HG03378 (cell line): ENCODE measurements around the gene GSG1L.

Experiments used
- ATAC-seq: cut with Tn5 transposase; IDR thresholded peaks from one replicate; pipeline ENCODE4 v1.9.1; 2021; ENCODE audit warnings: mild to moderate bottlenecking, moderate library complexity; ENCODE audit not compliant: unreplicated experiment

The GSG1L gene

GRCh38 chr16:27860091-27860490 is 203.4 kb downstream of the GSG1L start:
- ATAC-seq: no peak

- ATAC-seq: no peak
Observed at GRCh38 chr16:27859020-27859419, 204.5 kb downstream of the GSG1L start.

DNA sequence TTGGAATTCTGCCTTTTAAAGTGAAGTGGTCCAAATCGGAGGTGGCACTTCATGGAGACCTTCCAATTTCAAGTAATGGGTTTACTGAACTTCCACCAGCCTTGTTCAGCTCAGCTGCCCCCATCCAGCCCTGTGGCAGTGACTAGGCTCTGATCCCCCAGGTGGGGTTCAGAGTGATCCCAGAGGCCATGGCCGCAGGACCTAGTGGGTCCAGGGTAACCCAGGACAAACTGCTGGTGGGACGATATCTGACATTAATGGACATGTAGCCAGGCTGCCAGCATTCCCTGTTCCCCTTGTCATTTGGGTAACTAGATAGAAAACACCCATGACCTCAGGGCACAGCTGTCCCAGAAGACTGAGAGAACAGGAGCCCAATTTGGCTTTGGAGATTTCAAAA is 209.9 kb downstream of the GSG1L start:
- ATAC-seq: no peak

- ATAC-seq: no peak
Observed at GRCh38 chr16:27853101-27853500, 210.4 kb downstream of the GSG1L start.

DNA sequence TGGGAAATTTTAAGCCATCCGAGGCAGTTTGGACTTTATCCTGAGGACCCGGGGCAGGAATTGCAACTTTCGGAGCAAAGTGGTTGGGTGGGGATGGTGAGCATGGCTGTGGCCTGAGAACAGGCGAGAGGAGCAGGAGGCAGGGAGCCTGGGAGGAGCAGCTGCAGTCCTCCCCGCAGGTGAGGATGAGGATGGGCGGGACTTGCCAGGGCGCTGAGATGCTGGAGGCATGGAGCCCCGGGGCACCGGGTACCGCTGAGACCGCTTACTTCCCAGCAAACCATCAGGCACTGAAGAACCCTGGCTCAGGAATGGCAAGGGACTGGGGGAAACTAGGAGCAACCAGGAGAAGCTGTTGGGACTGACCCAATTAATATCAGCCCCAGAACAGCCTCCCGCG is 210.8 kb downstream of the GSG1L start:
- ATAC-seq: no peak

DNA sequence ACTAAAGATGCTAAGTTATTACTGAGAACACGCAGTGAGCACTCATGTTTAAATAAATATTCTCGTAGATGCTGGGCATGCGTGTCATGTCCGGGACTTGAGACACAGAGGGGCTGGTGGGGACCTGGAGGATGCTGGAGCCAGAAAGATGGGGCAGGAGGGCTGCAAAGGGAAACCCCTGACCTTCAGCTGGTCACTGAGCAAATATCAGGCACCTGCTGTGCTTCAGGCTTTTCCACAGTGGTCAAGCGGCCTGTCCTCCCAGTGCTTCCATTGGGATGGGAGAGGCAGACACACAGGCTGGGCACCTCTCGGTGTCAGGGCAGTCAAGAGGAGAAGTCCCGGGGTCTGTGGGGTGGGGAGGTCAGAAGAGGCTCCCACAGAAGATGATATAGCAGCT is 211.4 kb downstream of the GSG1L start:
- no peak for ATAC-seq

DNA sequence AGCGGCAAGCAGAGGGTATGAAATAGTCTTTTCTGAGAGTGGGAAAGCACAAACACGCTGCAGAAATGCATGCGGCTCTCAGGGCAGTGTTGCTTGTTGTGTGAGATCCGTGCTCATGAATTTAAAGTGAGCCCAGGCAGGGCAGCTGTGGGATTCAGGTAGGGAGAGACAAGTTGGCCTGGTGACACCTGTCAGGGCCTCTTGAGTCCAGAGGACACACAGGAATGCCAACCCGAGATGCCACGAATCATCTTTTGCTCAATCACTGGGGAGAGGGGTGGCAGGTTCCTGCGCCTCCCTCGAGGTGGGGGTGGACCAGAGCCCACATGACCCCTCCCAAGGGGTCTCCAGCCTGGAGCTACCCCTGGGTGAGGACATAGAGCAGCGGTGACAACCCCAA is 211.9 kb downstream of the GSG1L start:
- ATAC-seq: no peak

GRCh38 chr16:27849621-27850020 is 213.9 kb downstream of the GSG1L start:
- no peak for ATAC-seq

DNA sequence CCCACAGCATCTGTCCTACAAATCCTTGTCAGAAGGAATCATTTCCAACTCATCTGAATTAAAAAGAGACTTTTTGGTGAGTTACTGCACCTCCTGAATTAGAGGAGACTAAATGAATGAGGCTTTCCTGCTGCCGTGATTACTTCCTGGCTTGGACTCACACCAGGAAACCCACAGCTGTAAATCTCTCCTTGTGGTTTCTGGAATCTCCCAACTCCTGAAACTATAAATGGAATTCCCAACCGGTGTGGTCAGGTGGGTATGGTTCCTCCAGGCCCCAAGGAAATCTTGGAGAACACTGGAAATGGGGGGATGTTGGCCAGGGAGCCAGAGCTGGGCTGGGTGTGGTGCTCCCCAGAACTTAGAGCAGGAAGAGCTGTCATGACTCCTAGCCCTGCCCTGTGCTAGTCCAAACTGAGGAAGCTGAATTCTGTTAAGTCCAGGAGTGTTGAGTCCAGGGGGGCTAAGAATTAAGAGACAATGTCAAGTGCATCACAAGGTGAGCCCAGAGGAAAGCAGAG is 216.4 kb downstream of the GSG1L start:
- ATAC-seq: no peak

DNA sequence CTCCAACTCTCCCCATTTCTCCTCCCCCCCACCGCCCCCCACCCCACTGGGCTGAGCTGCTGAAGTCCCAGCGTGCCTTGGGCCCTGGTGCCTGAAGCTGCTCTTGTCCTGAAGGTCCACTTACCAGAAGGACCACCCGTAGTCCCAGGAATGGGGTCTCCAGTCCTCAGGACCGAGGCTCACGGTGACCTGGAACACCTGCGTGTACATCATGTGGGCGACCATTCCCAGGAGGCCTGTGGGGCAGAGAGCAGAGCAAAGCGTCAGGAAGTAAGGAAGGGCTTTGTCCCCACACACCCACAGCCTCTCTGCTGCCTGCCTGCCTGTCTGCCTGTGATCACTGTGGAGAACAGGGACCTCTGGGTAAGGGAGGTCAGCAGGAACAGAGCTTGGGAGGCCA is 218.7 kb downstream of the GSG1L start:
- ATAC-seq: no peak

DNA sequence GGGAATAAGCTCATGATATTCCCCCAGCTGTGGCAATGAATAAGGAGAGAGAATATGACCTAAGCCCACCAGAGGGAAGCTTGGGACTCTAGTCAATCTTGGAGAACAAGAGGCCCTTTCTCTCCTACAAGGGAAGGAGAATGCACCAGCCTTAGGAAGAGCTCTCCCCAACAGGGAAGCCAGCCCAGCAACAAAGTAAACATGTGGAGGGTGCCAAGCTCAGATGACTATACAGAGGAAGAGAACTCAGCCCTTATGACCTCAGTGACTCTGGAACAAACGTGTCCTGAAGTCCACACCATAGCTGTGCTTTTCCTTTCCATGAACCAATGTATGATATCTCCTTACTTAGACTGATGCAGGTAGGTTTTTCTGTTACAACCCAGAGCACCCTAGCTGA is 219.7 kb downstream of the GSG1L start:
- ATAC-seq: no peak

DNA sequence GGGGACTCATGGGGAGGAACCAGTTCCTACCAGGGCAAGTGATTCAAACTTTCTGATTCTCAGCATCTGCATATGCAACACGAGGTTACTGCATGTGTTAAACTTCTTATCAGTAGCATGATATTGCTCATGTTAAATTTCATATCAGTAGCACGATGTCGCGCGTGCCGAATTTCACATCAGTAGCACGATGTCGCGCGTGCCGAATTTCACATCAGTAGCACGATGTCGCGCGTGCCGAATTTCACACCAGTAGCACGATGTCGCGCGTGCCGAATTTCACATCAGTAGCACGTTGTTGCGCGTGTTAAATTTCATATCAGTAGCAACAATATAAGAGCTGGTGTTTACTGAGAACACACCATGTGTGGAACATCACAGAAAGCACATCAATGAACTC is 221.6 kb downstream of the GSG1L start:
- ATAC-seq: no peak

DNA sequence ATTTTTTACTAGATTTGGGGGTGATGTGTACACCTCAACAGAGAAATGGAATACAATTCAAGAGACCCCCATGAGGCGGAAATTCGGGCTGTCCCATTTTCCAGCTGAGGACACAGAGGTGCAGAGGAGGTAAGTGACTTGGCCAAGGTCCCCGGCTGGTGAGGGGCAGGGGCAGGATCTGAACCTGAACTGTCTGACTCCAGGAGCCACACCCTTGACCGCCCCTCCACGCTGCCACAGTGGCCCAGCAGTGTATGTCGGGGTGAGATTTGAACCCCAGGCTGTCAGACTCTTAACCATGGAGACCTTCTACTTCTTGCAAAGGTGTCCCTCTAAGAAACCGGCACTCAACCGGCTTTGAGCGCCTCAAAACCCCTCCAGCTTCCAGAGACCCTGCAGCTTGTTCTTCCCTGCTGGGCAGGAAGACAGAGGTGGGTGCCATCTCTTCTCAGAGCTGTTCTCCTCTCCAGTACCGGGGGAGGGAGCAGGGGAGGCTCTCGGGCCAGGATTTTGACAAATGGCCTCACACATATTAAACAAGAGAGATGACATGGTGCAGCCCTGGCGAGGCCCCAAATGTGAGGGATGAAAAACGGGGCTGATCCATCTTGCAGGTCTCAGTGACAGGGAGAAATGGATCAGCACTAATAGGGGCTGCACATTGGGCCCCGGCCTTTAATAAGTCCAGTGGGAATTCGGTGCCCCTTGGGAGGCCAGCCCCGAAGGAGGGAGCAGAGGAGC is 222.3 kb downstream of the GSG1L start:
- ATAC-seq: no peak

- no peak for ATAC-seq
Observed at GRCh38 chr16:27840311-27841060, 223.0 kb downstream of the GSG1L start.

- no peak for ATAC-seq
Observed at GRCh38 chr16:27839419-27839818, 224.1 kb downstream of the GSG1L start.

- no peak for ATAC-seq
Observed at GRCh38 chr16:27838536-27839175, 224.9 kb downstream of the GSG1L start.

DNA sequence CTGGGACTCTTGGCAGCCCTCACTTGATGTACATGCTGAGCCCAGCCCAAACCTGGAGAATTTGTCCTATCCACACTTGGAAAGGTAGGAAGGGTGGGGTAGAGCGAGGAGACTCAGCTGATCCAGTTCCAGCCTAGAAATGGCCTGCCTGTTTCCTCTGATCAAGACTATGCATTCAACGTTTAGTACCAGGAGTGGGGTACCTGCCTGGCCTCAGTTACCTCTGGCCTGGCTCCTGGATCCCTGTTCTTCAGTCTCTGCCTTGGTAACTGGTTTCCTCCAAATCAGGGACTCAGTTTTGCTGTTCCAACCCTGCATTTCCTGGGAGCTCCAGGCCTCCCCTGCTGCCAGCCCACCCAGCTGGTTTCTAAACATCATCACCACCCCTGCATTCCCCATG is 233.5 kb downstream of the GSG1L start:
- no peak for ATAC-seq

DNA sequence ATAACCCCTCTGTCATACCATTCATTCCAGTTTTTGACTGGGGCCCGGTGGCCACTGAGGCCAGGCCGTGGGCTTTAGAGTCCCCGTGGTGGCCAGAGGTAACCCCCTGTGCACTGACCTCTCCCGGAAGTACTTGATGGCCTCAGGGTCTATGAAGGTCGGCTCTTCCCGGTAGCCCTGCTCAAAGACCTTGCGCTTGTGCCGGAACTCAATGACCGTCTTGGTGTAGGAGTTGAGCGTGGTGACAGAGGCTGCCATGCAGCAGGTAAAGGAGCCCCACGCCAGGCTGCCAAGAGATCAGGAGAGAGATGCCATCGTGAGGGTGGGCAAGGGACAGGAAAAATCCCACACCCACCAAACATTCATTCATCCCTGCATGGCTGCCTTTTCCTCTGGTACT is 234.8 kb downstream of the GSG1L start:
- ATAC-seq: no peak

DNA sequence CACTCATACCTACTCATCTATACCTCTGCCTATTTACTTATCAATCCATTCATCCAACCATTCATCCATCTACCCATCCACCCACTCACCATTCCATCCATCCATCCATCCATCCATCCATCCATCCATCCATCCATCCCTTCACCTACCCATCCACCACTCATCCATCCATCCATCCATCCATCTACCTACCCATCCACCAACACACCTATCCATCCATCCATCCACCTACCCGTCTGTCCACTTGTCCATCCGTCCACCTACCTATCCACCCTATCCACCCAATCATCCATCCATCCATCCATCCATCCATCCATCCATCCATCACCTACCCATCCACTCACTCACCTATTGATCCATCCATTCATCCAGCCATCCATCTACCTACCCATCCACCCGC is 235.7 kb downstream of the GSG1L start:
- ATAC-seq: no peak

DNA sequence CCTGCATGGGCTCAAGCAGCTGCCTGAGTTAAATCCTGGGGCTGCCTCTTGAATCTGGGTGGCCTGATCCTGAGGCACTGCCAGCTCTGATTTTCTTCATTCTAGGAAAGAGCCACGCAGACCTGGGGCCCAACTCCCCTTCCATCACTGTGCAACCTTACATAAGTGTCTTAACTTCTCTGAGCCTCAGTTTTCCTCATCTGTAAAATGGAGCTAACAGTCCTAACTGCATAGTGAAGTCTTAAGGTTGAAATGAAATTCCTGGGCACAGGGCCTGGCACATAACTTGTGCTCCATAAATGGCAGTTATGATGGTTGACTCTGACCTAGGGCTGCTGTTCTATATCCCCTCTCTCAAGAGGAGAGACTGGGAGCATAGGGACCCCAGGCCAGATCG is 236.6 kb downstream of the GSG1L start:
- no peak for ATAC-seq

DNA sequence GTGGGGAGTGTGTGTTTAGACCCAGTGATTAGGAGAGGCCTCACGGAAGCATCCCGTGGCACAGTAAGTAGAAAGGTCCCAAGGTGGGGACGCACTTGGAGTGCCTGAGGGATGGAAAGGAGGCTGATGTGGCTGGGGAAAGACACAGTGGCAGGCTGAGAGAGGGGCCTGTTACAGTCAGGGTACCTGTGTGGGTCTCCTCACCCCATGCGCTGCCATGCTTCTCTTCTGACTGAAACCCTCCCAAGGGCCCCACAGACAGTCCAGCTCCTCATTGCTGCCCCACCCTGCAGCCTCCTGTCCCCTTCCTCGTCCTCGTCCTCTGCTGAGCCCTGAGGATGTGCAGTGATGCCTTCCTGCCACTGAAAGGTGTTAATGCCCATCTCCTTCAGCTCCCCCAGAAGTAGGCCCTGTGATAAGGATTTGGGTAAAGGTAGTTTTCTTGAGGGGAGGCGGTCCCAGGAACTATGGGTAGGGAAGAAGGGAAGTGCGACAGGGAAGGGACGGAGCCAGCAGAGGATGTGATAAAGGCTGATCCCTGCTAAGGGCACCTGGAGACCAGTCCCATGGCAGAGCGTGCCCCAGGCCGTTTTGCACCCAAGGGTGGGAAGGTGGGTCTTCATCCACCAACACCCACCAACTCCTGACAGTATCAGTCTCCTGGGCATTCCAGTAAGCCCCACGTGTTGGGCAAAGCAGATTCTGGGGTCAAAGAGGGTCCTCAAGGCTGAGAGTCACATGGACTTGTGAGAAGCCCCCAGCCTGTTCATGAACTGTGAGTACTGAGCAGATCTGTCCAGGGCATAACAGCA is 237.2 kb downstream of the GSG1L start:
- no peak for ATAC-seq
